Ishikawa (cell line): ENCODE results near the gene GTF2B.

Source experiments
- CEBPB ChIP-seq: IDR thresholded peaks from 2 replicates; pipeline ENCODE4 v1.6.1; 2012
- CREB1 ChIP-seq: IDR thresholded peaks from 2 replicates; pipeline ENCODE4 v1.6.1; 2012; ENCODE audit warnings: low read depth
- EGR1 ChIP-seq: IDR thresholded peaks from 2 replicates; pipeline ENCODE4 v1.6.1; 2012
- EP300 ChIP-seq: IDR thresholded peaks from 2 replicates; pipeline ENCODE4 v1.6.1; 2012; ENCODE audit warnings: borderline replicate concordance
- FOXM1 ChIP-seq: IDR thresholded peaks from 2 replicates; pipeline ENCODE4 v1.6.1; 2012; ENCODE audit warnings: low read depth, borderline replicate concordance
- NFIC ChIP-seq: IDR thresholded peaks from 2 replicates; pipeline ENCODE4 v1.6.1; 2012
- RAD21 ChIP-seq: IDR thresholded peaks from 2 replicates; pipeline ENCODE4 v1.6.1; 2012; ENCODE audit warnings: low read depth
- TAF1 ChIP-seq: IDR thresholded peaks from 2 replicates; pipeline ENCODE4 v1.6.1; 2012; ENCODE audit warnings: low read depth, mild to moderate bottlenecking
- TCF12 ChIP-seq: IDR thresholded peaks from 2 replicates; pipeline ENCODE4 v1.6.1; 2012; ENCODE audit warnings: low read depth
- TEAD4 ChIP-seq: IDR thresholded peaks from 2 replicates; pipeline ENCODE4 v1.6.1; 2012
- YY1 ChIP-seq: IDR thresholded peaks from 2 replicates; pipeline ENCODE4 v1.6.1; 2012; ENCODE audit warnings: low read depth
- ZBTB7A ChIP-seq: IDR thresholded peaks from 2 replicates; pipeline ENCODE4 v1.6.1; 2012; ENCODE audit warnings: low read depth
- TF ChIP-seq, protein P1 (sequence below): IDR thresholded peaks from 2 replicates; pipeline ENCODE4 v1.6.1; 2012
- TF ChIP-seq, protein P2 (sequence below): IDR thresholded peaks from 2 replicates; pipeline ENCODE4 v1.6.1; 2012
- TF ChIP-seq, protein P3 (sequence below): IDR thresholded peaks from 2 replicates; pipeline ENCODE4 v1.6.1; 2012; ENCODE audit warnings: low read depth, mild to moderate bottlenecking

The GTF2B gene, protein sequence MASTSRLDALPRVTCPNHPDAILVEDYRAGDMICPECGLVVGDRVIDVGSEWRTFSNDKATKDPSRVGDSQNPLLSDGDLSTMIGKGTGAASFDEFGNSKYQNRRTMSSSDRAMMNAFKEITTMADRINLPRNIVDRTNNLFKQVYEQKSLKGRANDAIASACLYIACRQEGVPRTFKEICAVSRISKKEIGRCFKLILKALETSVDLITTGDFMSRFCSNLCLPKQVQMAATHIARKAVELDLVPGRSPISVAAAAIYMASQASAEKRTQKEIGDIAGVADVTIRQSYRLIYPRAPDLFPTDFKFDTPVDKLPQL

DNA sequence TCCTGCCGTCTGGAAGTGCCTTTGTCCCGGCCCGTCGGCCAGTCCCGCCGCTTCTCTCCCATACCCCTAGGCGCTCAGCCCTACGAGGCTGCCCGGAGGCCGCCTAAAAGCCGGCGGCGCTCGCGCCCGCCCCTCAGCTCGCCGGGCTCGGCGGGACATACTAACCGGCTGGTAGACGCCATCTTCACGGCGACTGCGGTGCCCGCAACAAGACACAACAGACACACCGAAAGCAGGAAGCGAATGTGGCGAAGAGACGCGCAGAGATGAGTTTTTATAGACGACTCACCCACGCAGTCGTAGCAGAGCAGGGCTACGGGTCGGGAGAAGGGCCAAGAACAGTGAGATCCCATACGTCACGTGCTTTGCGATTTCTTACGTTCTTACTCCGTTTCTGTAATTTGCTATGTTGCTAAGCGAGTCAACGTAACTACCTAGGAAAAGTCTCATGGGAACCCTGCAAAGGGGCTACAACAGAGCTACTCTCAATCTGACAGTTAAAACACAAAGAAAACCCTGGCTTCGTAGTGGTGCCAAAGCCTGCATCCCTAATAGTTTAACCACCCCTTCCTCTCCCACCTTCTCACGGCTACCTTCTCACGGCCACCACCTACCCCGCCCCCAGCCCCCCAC is at the start of gene GTF2B:
Gene GTF2B (minus strand): TSS at position 250 of the 633 bp plus-strand sequence. CDS start 68 bp downstream, at position 182.
- TF ChIP-seq FOXM1 (no peak), ZBTB7A (no peak), CREB1 (peak; percentile 84), EP300 (no peak), EGR1 (peak; percentile 94), YY1 (peak; percentile 87), TEAD4 (no peak), TAF1 (peak; percentile 68)
- TF ChIP-seq, protein P1, sequence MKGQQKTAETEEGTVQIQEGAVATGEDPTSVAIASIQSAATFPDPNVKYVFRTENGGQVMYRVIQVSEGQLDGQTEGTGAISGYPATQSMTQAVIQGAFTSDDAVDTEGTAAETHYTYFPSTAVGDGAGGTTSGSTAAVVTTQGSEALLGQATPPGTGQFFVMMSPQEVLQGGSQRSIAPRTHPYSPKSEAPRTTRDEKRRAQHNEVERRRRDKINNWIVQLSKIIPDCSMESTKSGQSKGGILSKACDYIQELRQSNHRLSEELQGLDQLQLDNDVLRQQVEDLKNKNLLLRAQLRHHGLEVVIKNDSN, result peak; percentile 92
- TF ChIP-seq, protein P2, sequence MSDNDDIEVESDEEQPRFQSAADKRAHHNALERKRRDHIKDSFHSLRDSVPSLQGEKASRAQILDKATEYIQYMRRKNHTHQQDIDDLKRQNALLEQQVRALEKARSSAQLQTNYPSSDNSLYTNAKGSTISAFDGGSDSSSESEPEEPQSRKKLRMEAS, result peak; percentile 78

DNA sequence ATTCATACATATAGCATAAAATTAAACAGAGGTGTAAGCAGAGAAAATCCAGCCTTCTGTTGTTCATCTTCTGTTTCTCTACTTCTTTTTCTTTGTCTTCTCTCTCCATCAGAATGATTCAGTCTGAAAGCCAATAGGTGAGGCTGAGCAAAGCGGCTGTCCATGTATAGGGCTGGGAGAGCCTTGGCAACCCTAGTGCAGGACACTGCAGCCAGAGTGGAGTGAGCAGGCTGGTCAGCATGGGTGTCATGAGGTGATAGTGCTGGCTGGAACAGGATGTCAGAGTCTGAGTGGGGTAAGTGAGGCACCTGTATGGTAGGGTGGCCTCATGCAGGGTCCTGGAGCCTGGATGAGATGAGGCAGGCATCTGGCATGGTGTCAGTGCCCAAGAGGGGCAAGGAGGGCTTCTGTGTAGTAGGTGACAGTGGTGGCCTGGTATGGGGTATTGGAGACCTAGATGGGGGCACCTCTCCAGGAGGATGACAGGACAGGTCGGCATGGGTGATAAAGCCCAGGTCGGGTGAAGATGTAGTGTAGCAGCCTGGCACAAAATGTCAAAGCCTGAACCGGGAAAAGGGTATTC is 45.5 kb upstream of the GTF2B start:
- no peak for TF ChIP-seq CEBPB
- TF ChIP-seq EP300, result no peak
- TF ChIP-seq TCF12, result no peak
- TF ChIP-seq FOXM1, result no peak
- TF ChIP-seq, protein P1, result no peak
- TF ChIP-seq TAF1, result no peak
- no peak for TF ChIP-seq YY1
- no peak for TF ChIP-seq TEAD4
- TF ChIP-seq, protein P3, sequence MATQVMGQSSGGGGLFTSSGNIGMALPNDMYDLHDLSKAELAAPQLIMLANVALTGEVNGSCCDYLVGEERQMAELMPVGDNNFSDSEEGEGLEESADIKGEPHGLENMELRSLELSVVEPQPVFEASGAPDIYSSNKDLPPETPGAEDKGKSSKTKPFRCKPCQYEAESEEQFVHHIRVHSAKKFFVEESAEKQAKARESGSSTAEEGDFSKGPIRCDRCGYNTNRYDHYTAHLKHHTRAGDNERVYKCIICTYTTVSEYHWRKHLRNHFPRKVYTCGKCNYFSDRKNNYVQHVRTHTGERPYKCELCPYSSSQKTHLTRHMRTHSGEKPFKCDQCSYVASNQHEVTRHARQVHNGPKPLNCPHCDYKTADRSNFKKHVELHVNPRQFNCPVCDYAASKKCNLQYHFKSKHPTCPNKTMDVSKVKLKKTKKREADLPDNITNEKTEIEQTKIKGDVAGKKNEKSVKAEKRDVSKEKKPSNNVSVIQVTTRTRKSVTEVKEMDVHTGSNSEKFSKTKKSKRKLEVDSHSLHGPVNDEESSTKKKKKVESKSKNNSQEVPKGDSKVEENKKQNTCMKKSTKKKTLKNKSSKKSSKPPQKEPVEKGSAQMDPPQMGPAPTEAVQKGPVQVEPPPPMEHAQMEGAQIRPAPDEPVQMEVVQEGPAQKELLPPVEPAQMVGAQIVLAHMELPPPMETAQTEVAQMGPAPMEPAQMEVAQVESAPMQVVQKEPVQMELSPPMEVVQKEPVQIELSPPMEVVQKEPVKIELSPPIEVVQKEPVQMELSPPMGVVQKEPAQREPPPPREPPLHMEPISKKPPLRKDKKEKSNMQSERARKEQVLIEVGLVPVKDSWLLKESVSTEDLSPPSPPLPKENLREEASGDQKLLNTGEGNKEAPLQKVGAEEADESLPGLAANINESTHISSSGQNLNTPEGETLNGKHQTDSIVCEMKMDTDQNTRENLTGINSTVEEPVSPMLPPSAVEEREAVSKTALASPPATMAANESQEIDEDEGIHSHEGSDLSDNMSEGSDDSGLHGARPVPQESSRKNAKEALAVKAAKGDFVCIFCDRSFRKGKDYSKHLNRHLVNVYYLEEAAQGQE, result no peak
- no peak for TF ChIP-seq ZBTB7A
- no peak for TF ChIP-seq RAD21

DNA sequence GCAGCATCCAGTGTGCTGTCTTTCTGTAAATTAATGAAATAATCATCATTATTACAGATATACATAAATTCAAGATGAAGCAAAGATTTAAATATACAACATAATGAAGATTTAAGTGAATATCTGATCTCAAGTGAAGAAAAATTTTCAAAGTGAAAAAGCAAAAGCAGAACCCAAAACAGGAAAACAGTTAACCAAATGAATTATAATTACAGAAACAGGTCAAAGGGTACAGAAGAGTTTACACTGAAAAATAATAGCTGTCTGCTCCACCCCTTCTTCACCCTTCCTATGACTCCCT is 44.8 kb upstream of the GTF2B start:
- TF ChIP-seq CEBPB, result no peak
- TF ChIP-seq TAF1, result no peak
- TF ChIP-seq NFIC, result no peak
- TF ChIP-seq, protein P1, result no peak
- no peak for TF ChIP-seq FOXM1
- TF ChIP-seq TCF12, result no peak
- TF ChIP-seq YY1, result no peak
- no peak for TF ChIP-seq CREB1
- TF ChIP-seq ZBTB7A, result no peak
- TF ChIP-seq, protein P2, result no peak
- no peak for TF ChIP-seq TEAD4
- TF ChIP-seq EP300, result no peak

DNA sequence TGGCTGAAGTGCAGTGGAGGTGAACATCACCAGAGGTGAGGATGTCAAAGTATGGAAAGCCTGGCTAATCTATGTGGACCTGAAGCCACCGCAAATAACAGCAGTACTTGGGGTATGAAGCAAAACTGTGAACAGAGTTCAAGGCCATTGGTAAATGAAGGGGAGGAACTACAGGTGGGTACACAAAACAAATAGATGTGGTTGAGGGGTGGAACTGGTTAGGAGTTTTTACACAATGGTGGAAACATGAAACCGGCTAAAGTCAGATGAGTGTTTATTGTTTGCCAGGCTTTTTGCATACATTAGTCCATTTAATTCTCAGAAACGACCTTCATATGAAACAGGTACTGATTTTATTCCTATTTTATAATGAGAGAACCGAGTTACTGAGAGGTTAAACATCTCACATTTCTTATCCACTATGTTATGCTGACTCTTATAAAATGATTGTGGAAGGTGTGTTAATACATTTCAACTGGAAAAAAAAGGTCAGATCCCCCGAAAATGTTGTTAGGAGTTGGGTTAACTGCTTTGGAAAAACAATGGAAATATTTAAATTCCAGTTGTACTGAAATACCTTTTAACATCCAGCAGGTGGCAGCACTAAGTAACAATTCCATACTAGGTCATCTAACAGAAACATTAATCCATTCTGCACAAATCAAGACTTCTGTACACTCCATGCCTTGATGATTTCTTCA is 44.3 kb upstream of the GTF2B start:
- no peak for TF ChIP-seq TEAD4
- TF ChIP-seq RAD21, result peak; percentile 56

DNA sequence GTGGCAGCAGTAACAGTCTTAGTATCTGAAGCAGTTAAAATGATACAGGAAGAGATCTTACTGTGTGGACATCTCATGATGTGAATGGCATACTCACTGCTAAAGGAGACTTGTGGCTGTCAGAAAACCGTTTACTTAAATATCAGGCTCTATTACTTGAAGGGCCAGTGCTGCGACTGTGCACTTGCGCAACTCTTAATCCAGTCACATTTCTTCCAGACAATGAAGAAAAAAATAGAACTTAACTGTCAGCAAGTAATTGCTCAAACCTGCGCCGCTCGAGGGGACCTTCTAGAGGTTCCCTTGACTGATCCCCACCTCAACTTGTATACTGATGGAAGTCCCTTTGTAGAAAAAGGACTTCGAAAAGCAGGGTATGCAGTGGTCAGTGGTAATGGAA is 38.8 kb upstream of the GTF2B start:
- peak; percentile 74 for TF ChIP-seq CEBPB

DNA sequence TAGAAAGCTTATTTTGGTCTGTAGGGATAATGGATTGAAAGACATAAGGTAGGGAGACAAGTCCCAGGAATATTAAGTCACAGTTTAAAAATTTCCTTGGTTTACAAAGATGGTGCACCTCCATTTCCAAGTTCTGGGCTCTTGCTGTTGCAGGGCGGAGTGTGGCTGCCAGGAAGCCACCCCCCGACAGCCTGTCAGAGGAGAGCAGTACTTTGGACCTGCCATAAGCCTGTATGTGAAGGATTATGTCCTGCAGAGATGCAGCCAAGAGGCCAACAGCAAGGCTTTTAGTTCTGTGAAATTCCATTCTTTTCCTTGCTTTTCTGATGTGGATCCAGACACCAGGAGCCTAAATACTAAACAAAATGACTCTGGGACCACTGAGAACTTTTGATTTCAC is 31.9 kb upstream of the GTF2B start:
- TF ChIP-seq CEBPB (no peak), EP300 (no peak), FOXM1 (no peak), TCF12 (no peak), CREB1 (no peak), EGR1 (no peak), TEAD4 (no peak), RAD21 (no peak), YY1 (no peak), NFIC (no peak), ZBTB7A (no peak), TAF1 (no peak)
- TF ChIP-seq, protein P3, result no peak
- TF ChIP-seq, protein P1, result no peak
- TF ChIP-seq, protein P2, result no peak
